GM12872 (cell line): Measurements from ENCODE around the gene POLDIP2.

Source experiments
- CTCF ChIP-seq: IDR thresholded peaks from 3 replicates; pipeline ENCODE4 v1.5.1; 2011; ENCODE audit warnings: low read depth, mild to moderate bottlenecking, low read length, moderate library complexity; ENCODE audit not compliant: insufficient read depth

Gene POLDIP2

GRCh38 chr17:28325211-28325610 is 32.1 kb downstream of the POLDIP2 start:
- TF ChIP-seq CTCF, result no peak

GRCh38 chr17:28324781-28325180 is 32.5 kb downstream of the POLDIP2 start:
- TF ChIP-seq CTCF, result no peak

GRCh38 chr17:28324267-28324745 is 33.0 kb downstream of the POLDIP2 start:
- no peak for TF ChIP-seq CTCF

- TF ChIP-seq CTCF, result no peak
Observed at GRCh38 chr17:28320215-28321061, 36.9 kb downstream of the POLDIP2 start.

- TF ChIP-seq CTCF, result no peak
Observed at GRCh38 chr17:28319598-28319935, 37.8 kb downstream of the POLDIP2 start.

GRCh38 chr17:28318759-28319597 is 38.3 kb downstream of the POLDIP2 start, which contains the start of gene TMEM97:
TMEM97 (plus strand) TSS chr17:28319200; CDS start chr17:28319240, 40 bp downstream.
- no peak for TF ChIP-seq CTCF
